GM19452 (cell line): ENCODE data around the gene RTF1.
"Not testable (repeated sequence)": the region's sequence is repeated elsewhere in the genome, so short reads cannot be mapped to it uniquely, and the experiment has no call there.

ENCODE experiments used
- ATAC-seq: cut with Tn5 transposase; IDR thresholded peaks from one replicate; pipeline ENCODE4 v1.9.1; 2021; ENCODE audit not compliant: unreplicated experiment

Gene RTF1

DNA sequence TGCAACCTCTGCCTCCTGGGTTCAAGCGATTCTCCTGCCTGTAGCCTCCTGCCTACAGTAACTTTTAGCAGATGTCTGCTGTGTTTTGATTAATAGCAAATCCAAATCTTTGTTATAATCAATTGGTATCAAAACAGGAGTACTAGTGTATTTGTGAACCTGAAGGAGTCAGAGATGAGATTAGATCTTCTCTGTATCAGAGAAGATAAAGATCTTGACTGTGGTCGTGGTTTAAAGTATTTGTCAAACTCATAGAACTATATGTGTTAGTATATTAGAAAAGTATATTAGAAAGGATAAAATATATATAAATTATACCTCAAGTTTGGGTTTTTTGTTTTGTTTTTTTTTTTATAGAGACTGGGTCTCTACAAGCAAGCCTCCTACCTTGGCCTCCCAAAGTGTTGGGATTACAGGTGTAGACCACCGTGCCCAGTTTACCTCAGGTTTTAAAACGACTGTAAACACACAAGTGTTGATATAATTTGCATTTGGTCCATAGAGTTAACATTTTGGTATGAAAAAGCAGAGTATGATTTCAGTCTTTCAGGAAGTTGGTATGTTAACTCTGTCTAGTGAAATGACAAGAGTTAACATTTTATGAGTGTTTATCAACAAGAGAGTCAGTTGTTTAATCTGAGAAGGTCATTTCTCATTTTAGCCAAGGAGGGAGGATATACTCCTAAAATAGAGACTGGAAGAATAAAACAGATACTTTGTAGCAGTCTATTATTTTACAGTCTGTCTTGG lies 18.3 kb downstream of the RTF1 start:
- no peak for ATAC-seq

DNA sequence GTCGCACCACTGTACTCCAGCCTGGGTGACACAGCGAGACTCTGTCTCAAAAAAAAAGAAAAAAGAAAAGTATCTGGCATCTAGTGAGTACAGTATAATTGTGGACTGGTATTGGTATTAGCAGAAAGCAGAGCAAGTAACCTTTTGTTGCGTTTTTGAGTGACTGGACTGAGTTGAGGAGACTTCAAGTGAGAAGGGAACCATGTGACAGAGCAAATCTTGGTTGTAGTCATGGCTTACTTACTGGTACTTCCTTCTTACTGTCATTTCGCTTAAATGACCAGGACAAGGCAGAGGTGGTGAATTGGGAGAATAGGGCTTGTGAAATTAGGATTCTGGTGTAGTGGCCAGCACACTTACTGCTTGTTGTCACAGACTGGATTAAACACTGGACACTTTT lies 20.6 kb downstream of the RTF1 start:
- ATAC-seq = no peak

DNA sequence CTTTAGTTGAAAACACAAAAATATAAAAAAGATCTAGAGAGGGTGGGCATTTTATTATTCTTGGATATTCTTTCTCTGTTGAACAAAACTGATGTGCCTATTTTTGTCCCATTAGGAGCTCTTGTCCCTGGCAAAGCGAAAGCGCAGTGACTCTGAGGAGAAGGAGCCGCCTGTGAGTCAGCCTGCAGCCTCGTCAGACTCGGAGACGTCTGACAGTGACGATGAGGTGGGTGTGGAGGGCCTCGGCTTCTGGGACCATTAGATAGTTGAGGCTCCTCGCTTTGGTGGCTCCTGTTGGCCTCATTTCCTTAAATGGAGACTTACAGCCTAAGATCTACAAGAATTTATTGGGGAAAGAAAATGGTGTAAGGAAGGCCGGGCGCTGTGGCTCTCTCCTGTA lies 21.3 kb downstream of the RTF1 start:
- ATAC-seq = no peak

DNA sequence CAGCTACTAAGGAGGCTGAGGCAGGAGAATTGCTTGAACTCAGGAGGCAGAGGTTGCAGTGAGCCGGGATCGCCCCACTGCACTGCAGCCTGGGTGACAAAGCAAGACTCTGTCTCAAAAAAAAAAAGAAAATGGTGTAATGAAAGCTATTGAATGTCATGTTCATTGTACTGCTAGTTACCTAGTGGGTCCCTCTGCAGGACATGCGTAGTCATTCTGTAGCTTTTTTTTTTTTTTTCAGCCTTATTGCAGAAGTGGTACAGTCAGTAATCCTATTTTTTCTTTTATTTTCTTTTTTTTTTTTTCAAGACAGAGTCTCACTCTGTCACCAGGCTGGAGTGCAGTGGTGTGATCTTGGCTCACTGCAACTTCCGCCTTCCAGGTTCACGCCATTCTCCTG lies 21.9 kb downstream of the RTF1 start:
- ATAC-seq = not testable (repeated sequence)

DNA sequence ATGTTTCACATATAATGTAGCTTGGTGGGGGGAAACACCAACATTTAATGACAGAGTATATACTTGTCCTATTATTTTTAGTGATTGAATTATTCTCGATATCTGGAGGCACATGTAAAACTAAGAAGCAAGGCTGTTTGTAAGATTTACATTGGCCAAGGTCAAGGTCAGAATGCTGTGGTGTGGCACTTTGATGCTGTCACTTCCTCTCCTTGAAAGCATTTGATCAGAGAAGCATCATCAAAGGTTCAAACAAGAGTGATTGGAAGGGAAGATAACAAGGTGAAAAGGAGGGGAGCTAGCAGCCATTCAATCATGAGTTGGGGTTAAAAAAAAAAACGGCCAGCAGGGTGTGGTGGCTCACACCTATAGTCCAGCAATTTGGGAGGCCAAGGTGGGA lies 26.4 kb downstream of the RTF1 start:
- no peak for ATAC-seq

DNA sequence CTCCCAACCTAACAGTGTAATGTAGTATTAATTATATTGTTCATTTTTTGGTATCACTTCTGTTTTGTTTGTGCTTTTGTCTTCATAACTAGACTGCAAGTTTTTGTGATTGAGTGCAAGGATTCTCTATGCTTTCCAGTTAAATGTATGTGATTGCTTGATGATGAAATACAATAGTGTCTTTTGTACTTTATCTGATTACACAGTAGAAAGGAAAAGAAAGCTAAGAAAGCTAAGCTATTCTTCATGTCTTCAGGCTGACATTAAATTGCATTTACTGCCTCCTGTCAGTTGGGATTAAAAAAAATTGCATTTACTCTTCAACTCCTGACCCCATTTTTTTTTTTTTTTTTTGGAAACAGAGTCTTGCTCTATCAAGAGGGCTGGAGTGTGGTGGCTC lies 28.5 kb downstream of the RTF1 start:
- ATAC-seq = no peak

DNA sequence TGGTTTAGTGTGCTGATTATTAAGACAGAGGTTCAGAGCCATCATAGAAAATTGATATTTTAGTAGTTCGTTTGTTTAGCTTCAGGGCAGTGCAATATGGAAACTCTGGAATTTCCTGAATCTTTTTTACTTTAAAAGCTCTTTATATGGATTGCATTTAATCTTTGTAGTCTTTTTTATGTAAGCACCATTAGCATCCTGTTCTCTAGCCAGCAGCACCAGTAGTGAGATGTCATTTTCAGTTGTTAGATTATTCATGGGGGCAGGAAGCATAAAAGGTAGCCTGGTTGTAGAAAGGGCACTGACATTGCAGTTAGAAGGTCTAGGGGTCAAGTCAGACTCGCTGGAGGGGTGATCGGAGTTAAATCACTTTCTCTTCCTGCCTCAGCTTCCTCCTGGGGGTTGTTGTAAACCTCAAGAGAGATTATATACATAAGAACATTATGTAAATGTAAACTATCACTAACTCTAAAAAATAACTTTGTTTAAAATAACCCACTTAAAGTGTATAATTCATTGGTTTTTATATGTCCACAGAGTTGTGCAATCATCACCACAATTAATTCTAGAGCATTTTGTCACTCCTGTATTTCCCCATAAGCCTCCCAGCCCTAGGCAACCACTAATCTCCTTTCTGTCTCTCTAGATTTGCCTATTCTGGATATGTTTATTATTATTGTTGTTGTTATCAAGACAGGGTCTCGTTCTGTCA lies 45.3 kb downstream of the RTF1 start:
- no peak for ATAC-seq

DNA sequence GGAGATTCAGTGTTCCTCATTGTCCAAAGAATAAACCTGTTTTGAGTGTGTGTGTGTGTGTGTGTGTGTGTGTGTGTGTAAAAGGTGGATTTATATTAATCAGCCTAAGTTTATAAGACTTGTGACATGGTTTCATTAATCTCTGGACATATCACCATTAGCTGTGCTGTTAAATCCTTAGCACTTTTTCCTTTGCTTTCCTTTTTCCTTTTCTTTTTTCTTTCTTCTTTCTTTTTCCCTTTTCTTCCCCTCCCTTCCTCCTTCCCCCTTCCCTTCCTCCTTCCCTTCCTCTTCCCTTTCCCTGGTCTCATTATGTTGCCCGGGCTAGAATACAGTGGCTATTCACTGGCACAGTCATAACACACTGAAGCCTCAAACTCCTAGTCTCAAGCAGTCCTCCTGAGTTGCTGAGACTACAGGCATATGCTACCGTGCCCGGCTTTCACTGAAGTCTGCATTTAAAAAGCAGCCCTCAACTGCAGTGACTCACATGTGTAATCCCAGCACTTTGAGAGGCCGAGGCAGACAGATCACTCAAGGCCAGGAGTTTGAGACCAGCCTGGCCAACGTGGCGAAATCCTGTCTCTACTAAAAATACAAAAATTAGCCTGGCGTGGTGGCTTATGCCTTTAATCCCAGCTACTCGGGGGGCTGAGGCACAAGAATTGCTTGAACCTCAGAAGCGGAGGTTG lies 48.1 kb downstream of the RTF1 start:
- ATAC-seq = no peak

DNA sequence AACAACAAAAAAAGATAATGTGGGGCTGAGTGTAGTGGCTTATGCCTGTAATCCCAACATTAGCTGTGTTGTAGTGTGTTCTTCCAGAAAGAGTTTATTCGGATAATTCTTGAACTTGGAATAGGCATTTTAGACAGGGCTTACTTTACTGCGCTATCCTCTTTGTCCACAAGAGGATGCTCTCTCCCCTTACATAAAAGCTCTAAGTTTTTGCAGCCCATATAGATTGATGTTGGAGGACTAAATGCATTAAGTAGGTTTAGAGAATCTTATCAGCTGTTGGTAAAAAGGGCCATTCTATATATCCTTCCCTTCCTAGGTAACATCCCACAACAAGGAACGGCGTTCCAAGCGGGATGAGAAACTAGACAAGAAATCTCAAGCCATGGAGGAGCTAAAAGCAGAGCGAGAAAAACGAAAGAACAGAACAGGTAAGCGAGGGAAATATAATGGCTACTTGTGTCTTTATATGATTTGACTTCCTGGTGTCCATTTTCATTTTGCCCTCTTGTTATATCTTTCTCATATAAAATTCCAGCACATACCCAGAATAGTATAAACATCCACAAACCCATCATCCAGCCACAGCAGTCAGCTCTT lies 49.0 kb downstream of the RTF1 start:
- ATAC-seq = no peak

DNA sequence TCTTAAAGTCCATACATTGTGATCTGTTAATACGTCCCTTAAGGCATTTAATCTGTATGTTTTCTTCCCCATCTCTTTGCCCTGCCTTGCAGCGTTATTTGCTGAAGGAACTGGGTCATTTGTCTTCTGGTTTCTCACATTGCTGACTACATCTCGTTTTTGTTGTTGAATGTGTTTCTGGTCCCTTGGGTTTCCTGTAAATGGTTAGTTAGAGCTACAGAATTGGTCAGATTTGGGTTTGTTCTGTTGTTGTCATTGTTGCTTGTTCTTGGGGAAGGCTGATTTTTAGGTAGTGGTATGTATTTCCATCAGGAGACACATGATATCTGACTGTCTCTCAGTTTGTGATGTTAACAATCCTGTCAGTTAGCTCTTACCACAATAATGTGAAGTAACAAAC lies 49.8 kb downstream of the RTF1 start:
- no peak for ATAC-seq

DNA sequence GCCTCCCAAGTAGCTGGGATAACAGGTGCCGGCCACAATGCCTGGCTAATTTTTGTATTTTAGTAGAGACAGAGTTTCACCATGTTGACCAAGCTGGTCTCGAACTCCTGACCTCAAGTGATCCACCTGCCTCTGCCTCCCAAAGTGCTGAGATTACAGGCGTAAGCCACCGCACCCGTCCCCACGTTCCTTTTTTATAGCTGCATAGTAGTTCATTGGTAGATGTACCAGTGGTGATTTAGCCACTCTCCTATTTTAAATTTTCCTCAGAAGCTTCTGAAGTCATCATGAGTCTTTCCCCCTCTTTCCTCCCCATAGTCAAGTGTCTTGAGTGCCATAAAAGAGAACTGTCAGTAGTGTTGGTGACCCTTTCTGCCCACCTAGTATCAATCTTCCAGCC lies 52.7 kb downstream of the RTF1 start:
- not testable (repeated sequence) for ATAC-seq

DNA sequence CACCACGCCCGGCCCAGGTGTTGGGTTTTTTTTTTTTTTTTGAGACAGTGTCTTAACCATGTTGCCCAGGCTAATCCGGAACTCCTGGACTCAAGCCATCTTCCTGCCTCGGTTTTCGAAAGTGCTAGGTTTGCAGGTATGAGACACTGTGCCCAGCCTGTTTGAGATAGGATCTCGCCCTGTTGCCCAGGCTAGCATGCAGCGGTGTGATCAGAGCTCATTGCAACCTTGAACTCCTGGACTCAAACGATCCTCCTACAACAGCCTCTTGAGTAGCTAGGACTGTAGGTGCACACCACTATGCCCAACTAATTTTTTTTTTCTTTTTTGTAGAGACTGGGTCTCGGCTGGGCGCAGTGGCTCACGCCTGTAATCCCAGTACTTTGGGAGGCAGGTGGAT lies 56.5 kb downstream of the RTF1 start:
- no peak for ATAC-seq

DNA sequence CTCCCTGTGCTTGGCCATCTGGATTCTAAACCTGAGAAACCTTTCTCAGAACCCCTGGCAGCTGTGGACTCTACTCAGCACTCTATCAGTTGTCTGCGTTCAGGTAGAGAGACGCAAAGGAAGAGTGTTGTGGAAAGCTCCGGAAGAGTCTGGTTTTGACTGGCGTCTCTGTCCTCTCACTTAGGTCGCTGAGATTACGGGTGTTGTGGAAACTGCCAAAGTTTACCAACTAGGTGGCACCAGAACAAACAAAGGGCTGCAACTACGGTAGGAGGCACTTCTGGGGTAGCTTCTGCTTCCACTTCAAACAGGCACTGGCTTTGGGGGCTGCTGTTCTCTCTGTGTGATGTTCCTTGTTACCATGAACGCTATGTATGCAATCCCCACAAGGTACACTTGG lies 57.5 kb downstream of the RTF1 start:
- ATAC-seq = no peak

DNA sequence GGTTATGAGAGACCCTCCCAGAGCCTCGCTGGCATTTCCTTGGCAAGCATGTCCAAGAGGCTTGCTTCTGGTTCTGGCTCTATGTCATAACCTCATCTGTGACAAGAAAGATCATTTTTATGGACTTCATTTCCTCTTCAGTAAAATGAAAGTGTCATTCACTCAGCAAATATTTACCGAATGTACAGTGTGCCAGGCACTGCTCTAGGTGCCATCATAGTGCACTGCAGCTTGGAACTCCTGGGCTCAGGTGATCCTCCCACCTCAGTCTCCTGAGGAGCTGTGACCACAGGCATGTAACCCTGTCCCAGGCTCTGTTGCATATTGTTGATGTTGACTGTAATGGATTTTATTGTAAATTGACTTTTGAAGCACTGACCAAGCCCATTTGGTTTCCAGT lies 58.0 kb downstream of the RTF1 start:
- no peak for ATAC-seq

DNA sequence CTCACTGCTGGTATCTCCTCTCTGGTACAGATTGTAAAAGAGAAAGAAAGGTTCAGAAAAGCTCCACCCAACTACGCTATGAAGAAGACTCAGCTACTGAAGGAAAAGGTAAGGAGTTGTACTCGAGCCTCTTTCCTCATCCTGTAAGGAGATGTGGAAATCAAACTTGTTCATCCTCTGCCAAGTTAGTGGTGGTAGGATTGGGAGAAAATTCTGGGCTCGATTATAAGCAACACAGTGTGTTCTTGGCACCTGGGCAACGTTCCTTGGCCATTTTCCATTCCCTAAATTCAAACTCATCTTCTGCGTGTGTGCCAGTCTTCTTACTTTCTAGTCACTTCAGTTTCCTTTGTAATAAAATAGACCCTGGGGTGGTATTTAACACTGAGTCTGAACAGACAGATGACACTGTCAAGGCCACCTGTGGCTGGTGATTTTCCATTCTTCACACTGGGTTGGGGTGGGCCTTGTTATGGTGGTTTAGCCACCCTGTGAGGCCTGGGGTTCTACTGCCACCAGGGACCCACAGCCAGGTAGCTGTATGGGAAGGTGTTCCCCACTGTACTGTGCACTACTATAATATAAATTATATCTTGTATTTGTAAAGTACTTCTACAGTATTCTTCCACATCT lies 59.6 kb downstream of the RTF1 start:
- no peak for ATAC-seq

DNA sequence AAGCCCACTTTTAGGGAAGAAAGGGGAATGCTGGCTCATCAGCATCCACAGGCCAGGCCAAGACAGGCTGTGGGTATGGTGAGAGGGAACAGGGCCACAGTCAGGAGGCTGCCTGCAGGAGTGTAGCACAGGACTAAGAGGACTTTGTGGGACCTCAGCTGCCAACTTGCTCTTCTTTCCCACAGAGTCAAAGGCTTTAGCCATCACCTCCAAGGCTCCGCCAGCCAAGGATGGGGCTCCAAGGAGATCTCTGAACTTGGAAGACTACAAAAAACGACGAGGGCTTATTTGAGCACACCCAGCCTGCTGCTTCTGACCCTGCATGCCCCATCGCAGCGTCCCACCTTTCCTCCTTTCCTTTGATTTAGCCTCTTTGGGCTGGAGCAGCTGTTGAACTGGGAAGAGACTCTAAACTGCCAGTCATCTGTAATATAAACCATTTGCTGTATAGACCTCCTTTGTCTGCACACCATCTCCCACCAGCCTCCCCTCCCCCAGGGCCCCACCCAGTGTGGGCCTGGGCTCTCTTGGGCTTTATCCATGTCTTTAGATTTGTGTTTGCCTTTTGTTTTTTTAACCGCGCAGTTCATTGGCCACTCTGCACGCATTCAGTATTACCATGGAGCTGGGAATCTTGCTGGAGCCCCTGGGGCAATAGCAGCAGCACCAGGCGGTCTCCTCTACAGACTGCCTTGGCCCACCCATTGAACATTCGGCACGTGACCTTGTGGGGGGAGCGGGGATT lies 63.7 kb downstream of the RTF1 start:
- no peak for ATAC-seq

DNA sequence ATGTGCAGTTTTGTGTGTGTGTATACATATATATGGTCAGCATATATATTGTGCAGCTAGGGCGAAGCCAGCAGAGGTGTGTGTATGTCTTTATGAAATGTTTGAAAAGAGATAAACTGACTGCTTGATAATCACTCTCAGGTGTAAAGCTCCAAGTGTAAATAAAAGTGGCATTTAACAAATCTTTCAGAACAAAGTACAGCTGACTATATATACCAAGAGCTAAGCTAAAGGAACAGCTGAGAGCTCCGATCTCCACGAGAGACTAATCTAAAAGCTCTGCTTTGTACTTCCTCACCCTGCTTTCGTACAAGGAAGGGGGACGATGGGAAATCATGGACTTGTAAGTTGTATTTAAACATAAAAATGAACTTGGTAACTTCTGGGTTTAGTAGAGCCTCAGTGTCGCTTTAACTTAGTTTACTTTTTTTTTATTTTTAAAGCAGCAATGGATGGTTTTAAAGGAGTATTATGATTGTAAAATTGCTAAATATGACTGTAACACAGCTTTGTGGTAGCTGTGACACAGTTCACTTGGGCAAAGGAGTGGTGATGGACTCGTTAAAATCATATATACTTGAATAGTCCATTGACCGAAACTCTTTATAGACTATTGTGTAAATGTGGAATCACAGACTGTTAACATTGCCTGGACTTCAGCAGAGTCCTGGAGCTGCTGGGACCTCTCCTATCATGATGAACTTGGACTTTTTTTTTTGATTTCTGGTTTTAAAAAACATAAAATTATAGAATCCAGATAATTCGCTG lies 65.4 kb downstream of the RTF1 start:
- no peak for ATAC-seq

DNA sequence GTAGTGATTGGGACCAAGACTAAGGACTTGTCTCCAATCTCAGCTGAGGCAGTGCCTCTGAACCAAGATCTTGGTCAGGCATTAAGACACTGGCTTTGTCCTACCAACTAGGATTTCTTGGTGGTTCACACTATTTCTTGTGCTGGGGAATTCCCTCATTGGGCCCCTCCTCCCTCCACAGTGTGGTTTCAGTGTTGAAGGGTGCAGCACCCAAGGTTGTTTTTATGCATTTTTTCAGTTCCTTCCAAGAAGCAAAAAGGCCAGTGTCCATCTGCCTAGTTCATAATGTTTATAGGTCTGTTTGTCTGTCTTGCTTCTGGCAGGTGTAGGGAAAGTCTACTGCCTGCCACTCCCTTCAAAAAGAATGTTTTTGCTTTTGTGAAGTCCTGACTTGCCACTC lies 66.2 kb downstream of the RTF1 start:
- peak; percentile 65 for ATAC-seq

DNA sequence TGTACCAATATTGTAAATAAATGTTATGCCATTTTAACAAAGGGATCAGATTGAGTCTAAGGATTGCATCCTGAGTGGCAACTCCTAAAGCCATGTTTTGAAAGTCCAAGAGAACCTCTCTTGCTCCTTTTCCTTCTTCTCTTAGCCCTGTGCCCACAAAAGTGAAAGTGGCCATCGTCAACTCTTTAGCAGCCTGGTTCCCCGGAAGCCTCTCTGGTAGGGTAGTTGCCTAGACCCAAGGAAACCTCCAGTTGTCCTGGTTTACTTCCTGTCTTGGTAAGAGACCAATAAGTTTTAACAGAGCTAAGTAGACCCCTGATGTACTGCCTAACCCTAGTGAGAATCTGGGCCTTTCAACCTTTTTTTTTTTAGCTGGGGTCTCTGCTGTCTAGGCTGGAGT lies 66.6 kb downstream of the RTF1 start:
- no peak for ATAC-seq
